ENCODE measurements around the gene AKAP17A.

- TF ChIP-seq CTCF (IDR thresholded peaks at IDR 0.05) (no peak), POLR2AphosphoS5 (IDR thresholded peaks at IDR 0.05) (no peak)
These were observed 1.2 kb downstream of the AKAP17A start for GRCh38 chrX:1592470-1593142.
